Activated CD4-positive, alpha-beta T cell treated with anti-CD3 and anti-CD28 coated beads, Interleukin-2, amount 50 U/mL, for 4 hours (primary cell): Measurements from ENCODE around the gene SNX24.

ENCODE experiments used
- DNase-seq, 2 experiments: peaks; one replicate each; pipeline ENCODE4 v3.0.0-alpha.2; 2020

The SNX24 gene

DNA sequence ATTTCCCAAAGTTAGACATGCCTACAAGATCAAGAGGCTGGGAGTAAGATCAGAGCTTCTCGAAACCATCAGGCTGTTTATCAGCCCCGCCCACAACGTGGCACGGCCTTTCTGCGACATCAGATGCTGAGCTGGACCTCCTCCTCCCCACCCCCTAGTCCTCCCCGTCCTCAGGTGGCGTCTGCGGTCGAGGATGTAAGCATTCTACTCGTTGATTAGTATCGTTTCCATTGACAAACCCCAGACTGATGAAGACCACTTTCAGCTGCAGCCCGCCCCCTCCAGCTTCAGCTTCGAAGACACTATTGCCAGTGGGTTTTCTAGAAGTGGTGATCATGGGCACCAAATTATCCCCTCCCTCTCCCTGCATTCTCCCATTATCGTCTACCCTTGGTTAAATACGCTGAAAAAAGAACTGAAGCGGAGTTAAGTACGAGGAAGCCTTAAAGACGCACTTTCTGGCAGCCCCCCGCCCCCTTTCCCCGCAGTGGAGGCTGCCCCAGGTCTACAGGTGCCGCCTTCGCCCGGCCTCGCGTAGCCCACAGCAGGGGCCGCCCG, 190.0 kb downstream of the SNX24 start:
- DNase-seq = no peak

DNA sequence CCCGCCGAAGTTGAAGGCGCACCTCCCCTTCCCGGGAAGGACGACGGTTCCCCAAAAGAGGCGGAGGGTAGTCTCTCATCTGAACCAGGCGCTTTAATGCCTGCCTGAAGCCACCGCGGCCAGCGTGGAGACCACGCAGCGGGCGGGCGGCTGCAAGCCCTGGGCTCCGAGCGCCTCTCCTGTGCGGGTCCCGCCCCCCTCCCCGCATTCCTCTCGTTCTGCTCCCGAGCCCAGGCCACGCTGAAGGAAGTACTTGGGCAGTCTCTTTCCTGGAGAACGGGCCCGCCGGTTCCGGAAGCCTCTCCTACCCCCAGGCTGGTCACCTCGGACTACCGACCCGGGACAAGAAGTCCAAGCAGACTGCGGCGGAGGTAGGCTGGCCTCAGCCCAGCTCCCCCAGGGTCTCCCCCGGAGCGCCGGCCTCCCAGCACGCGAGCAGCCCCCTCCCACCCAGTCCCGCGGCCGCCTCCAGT, 190.5 kb downstream of the SNX24 start:
- DNase-seq = no peak

DNA sequence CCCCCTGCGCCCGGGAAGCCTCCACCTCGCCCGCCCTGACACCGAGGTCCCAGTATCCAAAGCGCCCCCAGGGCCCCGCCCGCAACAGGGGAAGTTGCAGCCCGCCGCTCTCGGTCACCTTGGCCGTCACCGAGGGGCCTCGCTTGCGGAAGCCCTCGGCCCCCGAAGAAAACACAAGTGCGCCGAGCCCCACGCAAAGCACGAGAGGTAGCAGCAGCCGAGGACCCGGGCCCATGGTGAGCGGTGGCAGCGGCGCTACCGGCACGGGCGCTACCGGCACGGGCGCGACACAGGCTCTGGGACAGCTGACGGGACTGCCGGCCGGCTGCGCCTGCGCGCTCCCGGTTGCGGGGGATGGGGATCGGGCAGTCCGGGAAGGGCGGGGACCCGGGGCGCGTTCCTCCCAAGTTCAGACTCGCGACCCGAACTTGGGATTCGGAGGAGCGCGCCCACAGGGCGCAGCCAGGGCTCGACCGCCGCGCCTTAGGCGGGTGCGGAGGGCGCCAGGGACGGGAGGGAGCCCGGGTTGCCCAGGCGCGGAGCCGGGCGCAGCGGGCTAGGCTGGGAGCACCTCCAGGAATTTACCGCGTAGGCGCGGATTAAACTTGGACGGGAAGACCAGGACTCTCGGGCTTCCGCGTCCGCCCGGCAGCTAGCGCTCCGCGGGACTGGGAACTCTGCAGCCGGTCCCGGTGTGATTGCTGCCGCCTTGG, 191.1 kb downstream of the SNX24 start, which contains the start of gene PPIC:
Gene PPIC, minus strand, starts transcription at position 335 of the 713 bp plus-strand sequence. Its CDS starts 100 bp downstream, at position 235.
- DNase-seq = no peak

DNA sequence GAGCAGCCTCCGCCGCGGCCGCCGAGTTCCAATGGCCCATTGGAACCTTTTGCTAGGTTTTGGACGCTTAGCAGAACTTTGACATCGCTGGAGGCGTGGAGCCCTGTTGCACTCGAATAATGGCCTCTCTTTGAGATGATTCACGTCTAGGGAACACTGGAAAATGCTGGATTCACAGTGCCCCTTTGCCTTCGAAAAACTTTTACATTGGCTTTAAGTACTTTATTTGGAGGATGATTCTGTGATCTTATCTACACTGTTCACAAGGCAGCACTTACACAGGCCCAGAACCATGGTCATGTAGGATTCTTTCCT, 191.6 kb downstream of the SNX24 start:
- no peak for DNase-seq

DNA sequence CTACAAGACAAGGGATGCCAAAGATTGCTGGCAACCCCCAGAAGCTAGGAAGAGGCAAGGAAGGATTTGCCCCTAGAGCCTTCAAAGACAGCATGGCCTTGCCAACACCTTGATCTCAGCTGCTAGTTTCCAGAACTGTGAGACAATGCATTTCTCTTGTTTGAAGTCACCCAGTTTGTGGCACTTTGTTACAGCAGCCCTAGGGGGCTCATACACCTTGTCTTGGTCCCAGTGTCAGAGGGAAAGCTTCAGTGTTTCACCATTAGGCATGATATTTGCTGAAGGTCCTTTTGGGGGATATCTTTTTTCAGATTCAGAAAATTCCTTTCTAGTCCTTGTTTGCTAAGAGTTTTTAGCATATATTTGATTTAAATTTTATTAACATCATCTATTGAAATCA, 194.3 kb downstream of the SNX24 start:
- no peak for DNase-seq

DNA sequence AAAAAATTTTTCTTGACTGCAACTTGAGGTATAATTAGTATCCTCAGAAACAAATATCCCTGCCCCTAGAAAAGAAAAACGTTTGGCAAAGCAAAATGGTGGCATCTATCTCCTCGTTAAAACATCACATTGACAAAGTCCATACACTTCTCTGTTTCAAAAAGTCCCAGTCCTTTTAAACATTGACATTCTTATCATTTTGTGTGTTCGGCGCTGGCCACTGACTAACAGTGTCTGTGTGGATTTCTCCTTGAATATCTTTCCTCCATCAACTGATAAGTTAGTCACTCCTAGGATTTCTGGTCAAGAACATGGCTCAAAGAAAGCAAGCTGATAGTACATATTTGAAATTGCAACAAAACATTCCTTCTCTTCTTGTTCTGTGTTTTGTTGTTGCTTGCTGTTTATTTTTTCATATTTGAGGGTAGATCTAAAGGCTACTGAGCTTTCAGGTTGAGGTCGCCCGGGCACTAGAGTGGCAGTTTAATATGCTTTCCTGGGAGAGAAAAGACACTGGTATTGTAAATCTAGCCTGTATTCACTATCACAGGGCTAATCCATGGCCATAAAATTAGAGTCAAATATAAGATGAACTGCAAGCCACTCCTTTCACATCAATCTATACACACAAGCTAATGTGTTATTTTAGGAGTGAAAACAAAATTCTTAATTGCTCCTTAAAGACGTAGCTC, 199.7 kb downstream of the SNX24 start:
- DNase-seq = no peak

DNA sequence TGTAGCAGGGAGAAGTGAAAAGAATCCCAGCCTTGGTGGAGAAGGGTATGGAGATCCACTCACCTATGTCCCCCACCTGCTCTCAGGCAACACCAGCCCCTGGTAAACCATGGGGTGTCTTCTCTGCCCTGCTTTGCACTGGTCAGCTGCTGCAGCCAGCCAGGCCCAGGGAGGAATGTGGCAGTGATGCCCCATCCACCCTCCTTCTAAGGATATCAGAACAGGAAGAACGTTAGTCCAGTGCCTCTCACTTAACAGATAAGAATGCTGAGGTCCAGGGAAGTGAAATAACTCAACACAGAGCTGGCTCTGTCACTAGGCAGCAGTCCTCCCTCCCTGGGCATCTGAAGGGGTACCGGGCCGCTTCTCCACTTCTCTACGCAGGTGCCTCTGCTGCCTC, 200.8 kb downstream of the SNX24 start:
- DNase-seq = no peak

DNA sequence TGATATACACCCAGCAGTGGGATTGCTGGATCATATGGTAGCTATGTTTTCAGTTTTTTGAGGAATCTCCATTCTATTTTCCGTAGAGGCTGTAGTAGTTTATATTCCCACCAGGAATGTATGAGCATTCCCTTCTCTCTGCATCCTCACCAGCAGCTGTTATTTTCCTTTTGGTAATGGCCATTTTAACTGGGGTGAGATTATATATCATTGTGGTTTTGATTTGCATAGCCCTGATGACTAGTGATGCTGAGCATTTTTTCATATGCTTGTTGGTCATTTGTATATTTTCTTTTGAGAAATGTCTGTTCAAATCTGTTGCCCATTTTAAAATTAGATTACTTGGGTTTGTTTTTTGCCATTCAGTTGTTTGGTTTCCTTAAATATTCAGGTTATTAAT, 202.3 kb downstream of the SNX24 start:
- DNase-seq = no peak

DNA sequence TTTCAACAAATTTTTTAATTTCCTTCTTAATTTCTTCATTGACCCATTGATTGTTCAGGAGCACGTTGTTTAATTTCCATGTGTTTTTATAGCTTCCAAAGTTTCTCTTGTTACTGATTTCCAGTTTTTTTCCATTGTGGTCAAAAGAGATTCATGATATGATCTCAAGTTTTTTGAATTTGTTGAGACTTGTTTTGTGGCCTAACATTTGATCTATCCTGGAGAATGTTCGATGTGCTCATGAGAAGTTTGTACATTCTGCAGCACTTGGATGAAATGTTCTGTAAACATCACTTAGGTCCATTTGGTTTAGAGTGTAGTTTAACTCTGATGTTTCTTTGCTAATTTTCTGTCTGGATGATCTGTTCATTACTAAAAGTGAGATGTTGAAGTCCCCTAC, 205.8 kb downstream of the SNX24 start:
- DNase-seq = no peak
